ENCODE measurements around the gene FDX2. TPM values are rescaled to one million over a fixed set of nuclear protein-coding genes. Genes with fewer than 3 reads are reported as not detected.

FDX2 gene
- total and polyA plus RNA-seq, 2 of the 8 experiments (the other 6 are each of a cell fraction or from before 2014, with no cell fraction given): 27.0 to 64.4 TPM

DNA sequence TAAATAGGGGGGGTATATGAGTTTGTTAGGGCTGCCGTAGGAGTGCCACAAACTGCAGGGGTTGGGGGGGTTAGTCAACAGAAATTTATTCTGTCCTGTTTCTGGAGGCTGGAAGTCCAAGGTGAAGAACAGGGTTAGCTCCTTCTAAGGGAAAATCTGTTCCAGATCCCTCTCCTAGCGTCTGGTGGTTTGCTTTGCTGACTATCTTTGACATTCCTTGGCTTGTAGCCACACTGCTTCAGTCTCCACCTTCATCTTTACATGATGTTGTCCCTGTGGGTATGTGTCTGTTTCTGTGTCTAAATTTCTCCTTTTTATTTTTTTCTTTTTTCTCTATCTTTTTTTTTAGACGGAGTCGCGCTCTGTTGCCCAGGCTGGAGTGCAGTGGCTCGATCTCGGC, 53.0 kb downstream of the FDX2 start:
- no peak overlapping the region for H4K5ac ChIP-seq (ENCODE audit: insufficient read length, low read depth, low read length)
- H2BK20ac ChIP-seq (ENCODE audit: low read length): no peak overlapping the region
- H3K4me3 ChIP-seq (ENCODE audit: extremely low read depth in 1 of 4, insufficient read depth in 2 of 4, low read depth in 3 of 4, low read length in 4 of 4): no peak overlapping the region
- no peaks in the 10 kb centered on the region for H3K27me3 ChIP-seq (replicated peaks in 1 of 4; ENCODE audit: control insufficient read depth in 3 of 4, extremely low read depth in 1 of 4, insufficient read depth in 3 of 4, low read length in 3 of 4)
- H3K56ac ChIP-seq (replicated peaks; ENCODE audit: insufficient read length, low read depth, low read length): no peak overlapping the region
- TF ChIP-seq TAF1 (IDR thresholded peaks at IDR 0.05; ENCODE audit: low read depth, low read length): no peak
- H3K23ac ChIP-seq (ENCODE audit: insufficient read length): no peak overlapping the region
- no peak overlapping the region for H2AK5ac ChIP-seq (ENCODE audit: low read depth, low read length)
- no peak overlapping the region for H2AFZ ChIP-seq (ENCODE audit: low read length)
- no peaks in the 10 kb centered on the region for H3K79me2 ChIP-seq (ENCODE audit: control insufficient read depth in 1 of 2, insufficient read depth in 2 of 2, low read length in 2 of 2)
- H2BK5ac ChIP-seq (ENCODE audit: low read depth, low read length): no peak overlapping the region
- no peak overlapping the region for H3K14ac ChIP-seq (ENCODE audit: insufficient read length)
- H3K4me2 ChIP-seq (ENCODE audit: insufficient read depth in 1 of 2, low read depth in 2 of 2, low read length in 2 of 2): no peak overlapping the region
- peaks cover 0 to 4% of the 10 kb centered on the region in 2 experiments for H4K20me1 ChIP-seq (replicated peaks in 1 of 2; ENCODE audit: control insufficient read depth in 1 of 2, insufficient read depth in 2 of 2, low read length in 2 of 2)
- no peaks in the 10 kb centered on the region for H3K9me3 ChIP-seq (ENCODE audit: insufficient read depth in 2 of 2, low read depth in 1 of 2, low read length in 1 of 2)
- no peaks in the 10 kb centered on the region for H3K23me2 ChIP-seq (ENCODE audit: low read depth, low read length)
- no peak overlapping the region for H2BK12ac ChIP-seq (ENCODE audit: low read depth, low read length)
- POLR2A ChIA-PET (ENCODE audit: partially characterized antibody): interaction anchor here (0.5 to 1.3 kb wide), 6 partner anchors 17 to 186 kb away, joined by 3 to 7 read pairs (median 3); no protein-coding TSS in a partner anchor
- H2BK15ac ChIP-seq (ENCODE audit: low read length): no peak overlapping the region
- no peak overlapping the region for H2BK120ac ChIP-seq (replicated peaks; ENCODE audit: low read depth, low read length)
- H3K9ac ChIP-seq (replicated peaks in 1 of 4; ENCODE audit: extremely low read depth in 1 of 4, low read depth in 3 of 4, low read length in 3 of 4): no peak overlapping the region
- DNase-seq (ENCODE audit: low read depth in 1 of 2, low spot score in 2 of 2) (no peak), FAIRE-seq (no peak)
- H3K36me3 ChIP-seq (ENCODE audit: control insufficient read depth in 2 of 4, insufficient read depth in 4 of 4, low read length in 3 of 4): peaks cover 0 to 12% (median 3%) of the 10 kb centered on the region in 4 experiments; a peak in 4 of 8 replicates
- WGBS, 2 experiments (ENCODE audit: extremely low coverage in 1 of 2, insufficient coverage in 1 of 2, insufficient read length in 1 of 2, insufficient replicate concordance in 2 of 2, low coverage in 1 of 2, low lambda C conversion rate in 2 of 2, missing lambda C conversion rate in 1 of 2): 93% methylated on average over 7 of the region's 7 CpGs; no CpG with 5 or more reads in 1 of the 2 experiments
- H3K18ac ChIP-seq (ENCODE audit: extremely low read depth, low read length): no peak overlapping the region
- H3K79me1 ChIP-seq (ENCODE audit: low read depth, low read length): no peaks in the 10 kb centered on the region
- no peak overlapping the region for H3K4ac ChIP-seq (replicated peaks; ENCODE audit: insufficient read length, low read depth, low read length)
- H4K8ac ChIP-seq (ENCODE audit: extremely low read depth, insufficient read depth, low read length): no peak overlapping the region
- H3K4me1 ChIP-seq (replicated peaks in 1 of 4; ENCODE audit: control insufficient read depth in 3 of 4, insufficient read depth in 4 of 4, low read length in 3 of 4): peaks cover 0 to 2% (median 0%) of the 10 kb centered on the region in 4 experiments; a peak in 2 of 7 replicates
- no peak overlapping the region for H4K91ac ChIP-seq (replicated peaks; ENCODE audit: insufficient read length, low read length)
- no peak overlapping the region for H3K27ac ChIP-seq (ENCODE audit: low read depth, low read length)
- CTCF ChIA-PET (ENCODE audit: partially characterized antibody): interaction anchor here (0.7 to 2.4 kb wide), 2 partner anchors 54 to 126 kb away, joined by 3 to 16 read pairs; no protein-coding TSS in a partner anchor
